Measurements from ENCODE around the gene TTC36. TPM values are rescaled to one million over a fixed set of nuclear protein-coding genes. Genes with fewer than 3 reads are reported as not detected.

Gene TTC36
- total and polyA plus RNA-seq, 2 experiments from 2014 or later = 0.40 to 1.0 TPM

DNA sequence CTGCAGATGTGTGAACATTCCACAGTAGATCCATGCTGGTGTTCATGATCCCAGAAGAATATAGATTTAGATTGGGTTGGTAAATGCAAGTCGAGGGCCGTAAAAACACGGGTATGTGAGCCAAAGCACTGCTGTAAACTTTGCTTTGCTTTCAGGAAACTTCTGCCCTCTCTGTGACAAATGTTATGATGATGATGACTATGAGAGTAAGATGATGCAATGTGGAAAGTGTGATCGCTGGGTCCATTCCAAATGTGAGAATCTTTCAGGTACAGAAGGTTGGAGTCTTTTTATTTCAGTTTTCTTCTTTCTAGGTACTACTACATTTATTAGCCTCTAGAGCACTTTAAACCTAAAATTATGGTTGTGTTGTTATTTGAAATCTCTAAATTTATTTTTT lies 36.2 kb upstream of the TTC36 start (continued):
- TF ChIP-seq, protein P1, sequence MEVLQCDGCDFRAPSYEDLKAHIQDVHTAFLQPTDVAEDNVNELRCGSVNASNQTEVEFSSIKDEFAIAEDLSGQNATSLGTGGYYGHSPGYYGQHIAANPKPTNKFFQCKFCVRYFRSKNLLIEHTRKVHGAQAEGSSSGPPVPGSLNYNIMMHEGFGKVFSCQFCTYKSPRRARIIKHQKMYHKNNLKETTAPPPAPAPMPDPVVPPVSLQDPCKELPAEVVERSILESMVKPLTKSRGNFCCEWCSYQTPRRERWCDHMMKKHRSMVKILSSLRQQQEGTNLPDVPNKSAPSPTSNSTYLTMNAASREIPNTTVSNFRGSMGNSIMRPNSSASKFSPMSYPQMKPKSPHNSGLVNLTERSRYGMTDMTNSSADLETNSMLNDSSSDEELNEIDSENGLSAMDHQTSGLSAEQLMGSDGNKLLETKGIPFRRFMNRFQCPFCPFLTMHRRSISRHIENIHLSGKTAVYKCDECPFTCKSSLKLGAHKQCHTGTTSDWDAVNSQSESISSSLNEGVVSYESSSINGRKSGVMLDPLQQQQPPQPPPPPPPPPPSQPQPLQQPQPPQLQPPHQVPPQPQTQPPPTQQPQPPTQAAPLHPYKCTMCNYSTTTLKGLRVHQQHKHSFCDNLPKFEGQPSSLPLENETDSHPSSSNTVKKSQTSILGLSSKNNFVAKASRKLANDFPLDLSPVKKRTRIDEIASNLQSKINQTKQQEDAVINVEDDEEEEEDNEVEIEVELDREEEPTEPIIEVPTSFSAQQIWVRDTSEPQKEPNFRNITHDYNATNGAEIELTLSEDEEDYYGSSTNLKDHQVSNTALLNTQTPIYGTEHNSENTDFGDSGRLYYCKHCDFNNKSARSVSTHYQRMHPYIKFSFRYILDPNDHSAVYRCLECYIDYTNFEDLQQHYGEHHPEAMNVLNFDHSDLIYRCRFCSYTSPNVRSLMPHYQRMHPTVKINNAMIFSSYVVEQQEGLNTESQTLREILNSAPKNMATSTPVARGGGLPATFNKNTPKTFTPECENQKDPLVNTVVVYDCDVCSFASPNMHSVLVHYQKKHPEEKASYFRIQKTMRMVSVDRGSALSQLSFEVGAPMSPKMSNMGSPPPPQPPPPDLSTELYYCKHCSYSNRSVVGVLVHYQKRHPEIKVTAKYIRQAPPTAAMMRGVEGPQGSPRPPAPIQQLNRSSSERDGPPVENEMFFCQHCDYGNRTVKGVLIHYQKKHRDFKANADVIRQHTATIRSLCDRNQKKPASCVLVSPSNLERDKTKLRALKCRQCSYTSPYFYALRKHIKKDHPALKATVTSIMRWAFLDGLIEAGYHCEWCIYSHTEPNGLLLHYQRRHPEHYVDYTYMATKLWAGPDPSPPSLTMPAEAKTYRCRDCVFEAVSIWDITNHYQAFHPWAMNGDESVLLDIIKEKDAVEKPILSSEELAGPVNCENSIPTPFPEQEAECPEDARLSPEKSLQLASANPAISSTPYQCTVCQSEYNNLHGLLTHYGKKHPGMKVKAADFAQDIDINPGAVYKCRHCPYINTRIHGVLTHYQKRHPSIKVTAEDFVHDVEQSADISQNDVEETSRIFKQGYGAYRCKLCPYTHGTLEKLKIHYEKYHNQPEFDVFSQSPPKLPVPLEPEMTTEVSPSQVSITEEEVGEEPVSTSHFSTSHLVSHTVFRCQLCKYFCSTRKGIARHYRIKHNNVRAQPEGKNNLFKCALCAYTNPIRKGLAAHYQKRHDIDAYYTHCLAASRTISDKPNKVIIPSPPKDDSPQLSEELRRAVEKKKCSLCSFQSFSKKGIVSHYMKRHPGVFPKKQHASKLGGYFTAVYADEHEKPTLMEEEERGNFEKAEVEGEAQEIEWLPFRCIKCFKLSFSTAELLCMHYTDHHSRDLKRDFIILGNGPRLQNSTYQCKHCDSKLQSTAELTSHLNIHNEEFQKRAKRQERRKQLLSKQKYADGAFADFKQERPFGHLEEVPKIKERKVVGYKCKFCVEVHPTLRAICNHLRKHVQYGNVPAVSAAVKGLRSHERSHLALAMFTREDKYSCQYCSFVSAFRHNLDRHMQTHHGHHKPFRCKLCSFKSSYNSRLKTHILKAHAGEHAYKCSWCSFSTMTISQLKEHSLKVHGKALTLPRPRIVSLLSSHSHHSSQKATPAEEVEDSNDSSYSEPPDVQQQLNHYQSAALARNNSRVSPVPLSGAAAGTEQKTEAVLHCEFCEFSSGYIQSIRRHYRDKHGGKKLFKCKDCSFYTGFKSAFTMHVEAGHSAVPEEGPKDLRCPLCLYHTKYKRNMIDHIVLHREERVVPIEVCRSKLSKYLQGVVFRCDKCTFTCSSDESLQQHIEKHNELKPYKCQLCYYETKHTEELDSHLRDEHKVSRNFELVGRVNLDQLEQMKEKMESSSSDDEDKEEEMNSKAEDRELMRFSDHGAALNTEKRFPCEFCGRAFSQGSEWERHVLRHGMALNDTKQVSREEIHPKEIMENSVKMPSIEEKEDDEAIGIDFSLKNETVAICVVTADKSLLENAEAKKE (CRISPR knock-in tag; IDR thresholded peaks at IDR 0.05) = no peak

DNA sequence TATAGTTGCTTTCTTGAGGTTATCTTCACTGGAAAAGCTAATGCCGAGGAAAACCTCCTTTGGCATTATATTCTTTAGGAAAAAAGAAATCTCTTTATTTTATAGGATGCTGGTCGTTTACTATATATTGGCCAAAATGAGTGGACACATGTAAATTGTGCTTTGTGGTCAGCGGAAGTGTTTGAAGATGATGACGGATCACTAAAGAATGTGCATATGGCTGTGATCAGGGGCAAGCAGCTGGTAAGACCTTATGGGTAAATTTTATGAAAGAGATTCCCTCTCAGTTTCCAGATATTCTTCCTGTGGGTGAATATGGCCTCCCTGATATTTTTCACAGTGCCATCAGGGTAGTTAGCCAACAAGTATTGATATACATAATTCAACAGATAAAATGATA lies 29.4 kb upstream of the TTC36 start:
- H4K20me1 ChIP-seq (replicated peaks; ENCODE audit: insufficient read depth) = peaks cover 9% of the 10 kb centered on the region; the same call in 1 of the 2 replicates
- DNase-seq (ENCODE audit: low spot score) (no peak), ATAC-seq (no peak)
- no peak overlapping the region for H3K27ac Mint-ChIP-seq
- no peak overlapping the region for H2AFZ ChIP-seq
- H3K9me3 Mint-ChIP-seq = no peaks in the 10 kb centered on the region
- H3K27ac ChIP-seq (ENCODE audit: low read depth) = no peak overlapping the region
- no peak overlapping the region for H3K4me3 Mint-ChIP-seq
- H3K27me3 Mint-ChIP-seq (ENCODE audit: insufficient read depth, low read depth, poor library complexity) = peaks cover 3% of the 10 kb centered on the region
- H3K36me3 Mint-ChIP-seq (ENCODE audit: low read depth) = peaks cover 90% of the 10 kb centered on the region
- no peaks in the 10 kb centered on the region for H3K79me2 ChIP-seq (replicated peaks; ENCODE audit: insufficient read depth)
- H3K4me1 Mint-ChIP-seq = no peaks in the 10 kb centered on the region
- no peak overlapping the region for H3K4me3 ChIP-seq
- H3K4me2 ChIP-seq = no peak overlapping the region
- peaks cover 93% of the 10 kb centered on the region for H3K36me3 ChIP-seq (ENCODE audit: insufficient read depth)
- H3K27me3 ChIP-seq (ENCODE audit: insufficient read depth) = no peaks in the 10 kb centered on the region
- no peaks in the 10 kb centered on the region; the same call in 1 of the 2 replicates for H3F3A ChIP-seq (replicated peaks; ENCODE audit: low read depth)
- TF ChIP-seq EZH2phosphoT487 (IDR thresholded peaks at IDR 0.05; ENCODE audit: unreplicated experiment) (no peak), CREB1 (CRISPR knock-in tag; IDR thresholded peaks at IDR 0.05; ENCODE audit: low read depth) (no peak), EZH2 (IDR thresholded peaks at IDR 0.05; ENCODE audit: low read depth, unreplicated experiment) (no peak), STAT1 (IDR thresholded peaks at IDR 0.05; ENCODE audit: unreplicated experiment) (no peak), NANOG (IDR thresholded peaks at IDR 0.05; ENCODE audit: borderline replicate concordance) (no peak)
- TF ChIP-seq, protein P2, sequence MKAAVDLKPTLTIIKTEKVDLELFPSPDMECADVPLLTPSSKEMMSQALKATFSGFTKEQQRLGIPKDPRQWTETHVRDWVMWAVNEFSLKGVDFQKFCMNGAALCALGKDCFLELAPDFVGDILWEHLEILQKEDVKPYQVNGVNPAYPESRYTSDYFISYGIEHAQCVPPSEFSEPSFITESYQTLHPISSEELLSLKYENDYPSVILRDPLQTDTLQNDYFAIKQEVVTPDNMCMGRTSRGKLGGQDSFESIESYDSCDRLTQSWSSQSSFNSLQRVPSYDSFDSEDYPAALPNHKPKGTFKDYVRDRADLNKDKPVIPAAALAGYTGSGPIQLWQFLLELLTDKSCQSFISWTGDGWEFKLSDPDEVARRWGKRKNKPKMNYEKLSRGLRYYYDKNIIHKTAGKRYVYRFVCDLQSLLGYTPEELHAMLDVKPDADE (IDR thresholded peaks at IDR 0.05) = no peak
- TF ChIP-seq, protein P3, sequence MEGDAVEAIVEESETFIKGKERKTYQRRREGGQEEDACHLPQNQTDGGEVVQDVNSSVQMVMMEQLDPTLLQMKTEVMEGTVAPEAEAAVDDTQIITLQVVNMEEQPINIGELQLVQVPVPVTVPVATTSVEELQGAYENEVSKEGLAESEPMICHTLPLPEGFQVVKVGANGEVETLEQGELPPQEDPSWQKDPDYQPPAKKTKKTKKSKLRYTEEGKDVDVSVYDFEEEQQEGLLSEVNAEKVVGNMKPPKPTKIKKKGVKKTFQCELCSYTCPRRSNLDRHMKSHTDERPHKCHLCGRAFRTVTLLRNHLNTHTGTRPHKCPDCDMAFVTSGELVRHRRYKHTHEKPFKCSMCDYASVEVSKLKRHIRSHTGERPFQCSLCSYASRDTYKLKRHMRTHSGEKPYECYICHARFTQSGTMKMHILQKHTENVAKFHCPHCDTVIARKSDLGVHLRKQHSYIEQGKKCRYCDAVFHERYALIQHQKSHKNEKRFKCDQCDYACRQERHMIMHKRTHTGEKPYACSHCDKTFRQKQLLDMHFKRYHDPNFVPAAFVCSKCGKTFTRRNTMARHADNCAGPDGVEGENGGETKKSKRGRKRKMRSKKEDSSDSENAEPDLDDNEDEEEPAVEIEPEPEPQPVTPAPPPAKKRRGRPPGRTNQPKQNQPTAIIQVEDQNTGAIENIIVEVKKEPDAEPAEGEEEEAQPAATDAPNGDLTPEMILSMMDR (conservative IDR thresholded peaks at IDR 0.05; ENCODE audit: low read depth in 2 of 2) = no peak
- TF ChIP-seq, protein P4, sequence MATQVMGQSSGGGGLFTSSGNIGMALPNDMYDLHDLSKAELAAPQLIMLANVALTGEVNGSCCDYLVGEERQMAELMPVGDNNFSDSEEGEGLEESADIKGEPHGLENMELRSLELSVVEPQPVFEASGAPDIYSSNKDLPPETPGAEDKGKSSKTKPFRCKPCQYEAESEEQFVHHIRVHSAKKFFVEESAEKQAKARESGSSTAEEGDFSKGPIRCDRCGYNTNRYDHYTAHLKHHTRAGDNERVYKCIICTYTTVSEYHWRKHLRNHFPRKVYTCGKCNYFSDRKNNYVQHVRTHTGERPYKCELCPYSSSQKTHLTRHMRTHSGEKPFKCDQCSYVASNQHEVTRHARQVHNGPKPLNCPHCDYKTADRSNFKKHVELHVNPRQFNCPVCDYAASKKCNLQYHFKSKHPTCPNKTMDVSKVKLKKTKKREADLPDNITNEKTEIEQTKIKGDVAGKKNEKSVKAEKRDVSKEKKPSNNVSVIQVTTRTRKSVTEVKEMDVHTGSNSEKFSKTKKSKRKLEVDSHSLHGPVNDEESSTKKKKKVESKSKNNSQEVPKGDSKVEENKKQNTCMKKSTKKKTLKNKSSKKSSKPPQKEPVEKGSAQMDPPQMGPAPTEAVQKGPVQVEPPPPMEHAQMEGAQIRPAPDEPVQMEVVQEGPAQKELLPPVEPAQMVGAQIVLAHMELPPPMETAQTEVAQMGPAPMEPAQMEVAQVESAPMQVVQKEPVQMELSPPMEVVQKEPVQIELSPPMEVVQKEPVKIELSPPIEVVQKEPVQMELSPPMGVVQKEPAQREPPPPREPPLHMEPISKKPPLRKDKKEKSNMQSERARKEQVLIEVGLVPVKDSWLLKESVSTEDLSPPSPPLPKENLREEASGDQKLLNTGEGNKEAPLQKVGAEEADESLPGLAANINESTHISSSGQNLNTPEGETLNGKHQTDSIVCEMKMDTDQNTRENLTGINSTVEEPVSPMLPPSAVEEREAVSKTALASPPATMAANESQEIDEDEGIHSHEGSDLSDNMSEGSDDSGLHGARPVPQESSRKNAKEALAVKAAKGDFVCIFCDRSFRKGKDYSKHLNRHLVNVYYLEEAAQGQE (IDR thresholded peaks at IDR 0.05; ENCODE audit: unreplicated experiment) = no peak
- H3K4me1 ChIP-seq (ENCODE audit: insufficient read depth) = no peaks in the 10 kb centered on the region
- H3K9me2 ChIP-seq (ENCODE audit: insufficient read depth) = no peaks in the 10 kb centered on the region

Data from GM23338 (cell line).